ENCODE data around the gene SPI1.

SPI1 gene

DNA sequence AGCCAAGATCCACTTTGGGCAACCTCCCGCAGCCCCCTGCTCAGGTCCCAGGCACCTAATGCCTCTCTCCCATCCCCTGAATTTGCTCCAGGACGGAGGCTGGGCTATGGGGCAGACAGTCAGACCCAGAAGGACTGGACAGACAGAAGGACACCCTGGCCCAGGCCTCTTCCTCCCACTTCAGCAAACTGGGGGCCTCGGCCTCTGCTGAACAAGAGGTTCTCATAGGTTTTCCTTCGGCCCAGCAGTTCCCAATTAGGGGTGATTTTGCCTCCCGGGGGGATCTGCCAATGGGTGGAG lies 3.7 kb downstream of the SPI1 start:
- no peak for DNase-seq
- ChIA-PET POLR2A (interaction anchor here (1.0 to 1.8 kb wide), 2 partner anchors 26 to 37 kb away, joined by 5 to 7 read pairs; no protein-coding TSS in a partner anchor), CTCF (interaction anchor here (0.9 to 9.4 kb wide), 17 partner anchors 9 to 155 kb away, joined by 3 to 217 read pairs (median 5); partner anchors contain the start of genes ACP2 and SLC39A13)
- Histone ChIP-seq H3K4me3 (ENCODE audit: control insufficient read depth in 1 of 7, extremely low read depth in 1 of 7, insufficient read depth in 4 of 7, low read depth in 2 of 7, low read length in 6 of 7) (peak overlapping the region in 4 of 7 experiments; percentile 28 to 78 (median 36)), H3K27me3 (replicated peaks in 2 of 5; ENCODE audit: control insufficient read depth in 4 of 5, insufficient read depth in 5 of 5, low read length in 4 of 5) (no peaks in the 10 kb centered on the region), H3K9me3 (ENCODE audit: control extremely low read depth in 1 of 5, control insufficient read depth in 4 of 5, insufficient read depth in 2 of 5, low read depth in 1 of 5, low read length in 4 of 5) (no peaks in the 10 kb centered on the region), H3K27ac (ENCODE audit: insufficient read depth in 1 of 2, low read depth in 1 of 2, low read length in 2 of 2, poor library complexity in 1 of 2, severe bottlenecking in 2 of 2) (peak overlapping the region in 1 of 2 experiments; percentile 55), H3K4me1 (ENCODE audit: control extremely low read depth in 1 of 4, control insufficient read depth in 4 of 4, insufficient read depth in 4 of 4, low read length in 3 of 4) (peaks cover 3 to 61% (median 56%) of the 10 kb centered on the region in 4 experiments), H3K36me3 (ENCODE audit: control insufficient read depth in 4 of 4, insufficient read depth in 4 of 4, low read length in 3 of 4) (peaks cover 11 to 47% (median 34%) of the 10 kb centered on the region in 4 experiments)
- WGBS (ENCODE audit: insufficient coverage) = 72% methylated on average over 5 of the region's 5 CpGs

DNA sequence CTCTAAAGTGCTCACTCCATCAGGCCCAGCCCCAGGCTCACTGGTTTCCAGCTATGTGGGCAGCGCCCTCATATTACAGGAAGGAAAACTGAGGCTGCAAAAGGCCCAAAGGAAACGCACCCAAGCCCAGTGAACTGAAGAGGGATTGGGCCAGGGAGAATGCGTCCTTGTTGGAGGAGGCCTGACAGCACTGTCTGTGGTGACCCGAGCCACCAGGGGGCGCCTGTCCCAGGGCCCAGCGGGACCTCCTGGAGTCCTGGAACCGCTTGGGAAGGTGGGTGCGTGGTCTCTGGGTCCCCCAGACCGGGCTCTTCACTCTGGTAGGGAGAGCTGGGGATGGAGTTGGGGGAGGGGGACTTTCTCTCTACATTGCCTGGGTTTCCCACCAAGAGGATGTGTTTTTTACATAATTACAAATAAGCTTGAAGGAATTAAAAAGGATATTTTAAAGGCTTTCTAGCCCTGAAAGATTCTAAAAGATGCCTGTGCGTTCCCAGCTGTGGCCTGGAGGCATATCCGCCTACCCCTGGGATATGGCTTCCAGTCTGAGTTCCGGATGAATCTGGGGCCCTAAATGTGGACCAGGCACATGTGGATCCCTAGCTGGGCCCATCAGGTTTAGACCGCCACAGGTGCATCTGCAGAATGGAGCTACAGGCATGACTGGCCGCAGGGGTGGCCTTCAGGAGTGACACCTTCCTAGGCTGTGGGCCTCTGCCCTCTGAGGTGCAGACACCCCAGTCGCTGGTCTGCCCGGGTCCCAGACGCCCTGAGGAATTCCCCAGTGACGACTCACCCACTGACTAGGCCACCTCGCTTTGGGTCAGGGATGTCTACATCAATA lies 4.2 kb downstream of the SPI1 start:
- Histone ChIP-seq H3K27ac (ENCODE audit: insufficient read depth in 1 of 2, low read depth in 1 of 2, low read length in 2 of 2, poor library complexity in 1 of 2, severe bottlenecking in 2 of 2) (peak overlapping the region in 1 of 2 experiments; percentile 46), H3K36me3 (ENCODE audit: control insufficient read depth in 4 of 4, insufficient read depth in 4 of 4, low read length in 3 of 4) (peaks cover 12 to 52% (median 34%) of the 10 kb centered on the region in 4 experiments)
- POLR2A ChIA-PET = interaction anchor here (1.0 to 1.8 kb wide), 4 partner anchors 14 to 38 kb away, joined by 3 to 7 read pairs (median 6); no protein-coding TSS in a partner anchor

GRCh38 chr11:47372422-47372821 lies 5.9 kb downstream of the SPI1 start:
- DNase-seq = no peak
- Histone ChIP-seq H3K4me1 (ENCODE audit: control extremely low read depth in 1 of 4, control insufficient read depth in 4 of 4, insufficient read depth in 4 of 4, low read length in 3 of 4) (peaks cover 3 to 40% (median 40%) of the 10 kb centered on the region in 4 experiments), H3K27ac (ENCODE audit: insufficient read depth in 1 of 2, low read depth in 1 of 2, low read length in 2 of 2, poor library complexity in 1 of 2, severe bottlenecking in 2 of 2) (no peak overlapping the region), H3K36me3 (ENCODE audit: control insufficient read depth in 4 of 4, insufficient read depth in 4 of 4, low read length in 3 of 4) (peaks cover 14 to 65% (median 42%) of the 10 kb centered on the region in 4 experiments), H3K4me3 (ENCODE audit: control insufficient read depth in 1 of 7, extremely low read depth in 1 of 7, insufficient read depth in 4 of 7, low read depth in 2 of 7, low read length in 6 of 7) (no peak overlapping the region), H3K9me3 (ENCODE audit: control extremely low read depth in 1 of 5, control insufficient read depth in 4 of 5, insufficient read depth in 2 of 5, low read depth in 1 of 5, low read length in 4 of 5) (no peaks in the 10 kb centered on the region), H3K27me3 (replicated peaks in 2 of 5; ENCODE audit: control insufficient read depth in 4 of 5, insufficient read depth in 5 of 5, low read length in 4 of 5) (no peaks in the 10 kb centered on the region)
- 83% methylated on average over 3 of the region's 7 CpGs for WGBS (ENCODE audit: insufficient coverage)
- ChIA-PET POLR2A (interaction anchor here (1.6 to 1.7 kb wide), 2 partner anchors 13 to 22 kb away, joined by 3 to 8 read pairs; no protein-coding TSS in a partner anchor), CTCF (interaction anchor here (1.3 to 9.4 kb wide), 4 partner anchors 10 to 51 kb away, joined by 4 to 217 read pairs (median 64); partner anchors contain the start of gene SLC39A13)

More for the DNA sequence above, 4.2 kb downstream of the SPI1 start:
- DNase-seq = peak; percentile 76 to 77 (median 76)
- Histone ChIP-seq H3K4me1 (ENCODE audit: control extremely low read depth in 1 of 4, control insufficient read depth in 4 of 4, insufficient read depth in 4 of 4, low read length in 3 of 4) (peaks cover 3 to 56% (median 51%) of the 10 kb centered on the region in 4 experiments), H3K27me3 (replicated peaks in 2 of 5; ENCODE audit: control insufficient read depth in 4 of 5, insufficient read depth in 5 of 5, low read length in 4 of 5) (no peaks in the 10 kb centered on the region), H3K9me3 (ENCODE audit: control extremely low read depth in 1 of 5, control insufficient read depth in 4 of 5, insufficient read depth in 2 of 5, low read depth in 1 of 5, low read length in 4 of 5) (no peaks in the 10 kb centered on the region), H3K4me3 (ENCODE audit: control insufficient read depth in 1 of 7, extremely low read depth in 1 of 7, insufficient read depth in 4 of 7, low read depth in 2 of 7, low read length in 6 of 7) (peak overlapping the region in 3 of 7 experiments; percentile 11 to 78 (median 38))
- 60% methylated on average over 17 of the region's 19 CpGs for WGBS (ENCODE audit: insufficient coverage)
- CTCF ChIA-PET = interaction anchor here (0.9 to 9.4 kb wide), 17 partner anchors 10 to 154 kb away, joined by 3 to 217 read pairs (median 5); partner anchors contain the start of genes ACP2 and SLC39A13

- Histone ChIP-seq H3K4me1 (ENCODE audit: control extremely low read depth in 1 of 4, control insufficient read depth in 4 of 4, insufficient read depth in 4 of 4, low read length in 3 of 4) (peaks cover 0 to 13% (median 13%) of the 10 kb centered on the region in 4 experiments), H3K36me3 (ENCODE audit: control insufficient read depth in 4 of 4, insufficient read depth in 4 of 4, low read length in 3 of 4) (peaks cover 18 to 74% (median 44%) of the 10 kb centered on the region in 4 experiments), H3K27ac (ENCODE audit: insufficient read depth in 1 of 2, low read depth in 1 of 2, low read length in 2 of 2, poor library complexity in 1 of 2, severe bottlenecking in 2 of 2) (no peak overlapping the region), H3K27me3 (replicated peaks in 2 of 5; ENCODE audit: control insufficient read depth in 4 of 5, insufficient read depth in 5 of 5, low read length in 4 of 5) (no peaks in the 10 kb centered on the region), H3K4me3 (ENCODE audit: control insufficient read depth in 1 of 7, extremely low read depth in 1 of 7, insufficient read depth in 4 of 7, low read depth in 2 of 7, low read length in 6 of 7) (no peak overlapping the region), H3K9me3 (ENCODE audit: control extremely low read depth in 1 of 5, control insufficient read depth in 4 of 5, insufficient read depth in 2 of 5, low read depth in 1 of 5, low read length in 4 of 5) (no peaks in the 10 kb centered on the region)
- 100% methylated on average over 1 of the region's 3 CpGs for WGBS (ENCODE audit: insufficient coverage)
- CTCF ChIA-PET = interaction anchor here (0.6 to 9.4 kb wide), 6 partner anchors 8 to 44 kb away, joined by 3 to 217 read pairs (median 4); partner anchors contain the start of genes SLC39A13 and SPI1
- POLR2A ChIA-PET = interaction anchor here (1.1 kb wide), 1 partner anchor 9 kb away, joined by 3 read pairs; the partner anchor contains the start of gene SPI1
- DNase-seq = no peak
These were observed 8.7 kb downstream of the SPI1 start for GRCh38 chr11:47369676-47370075.

DNA sequence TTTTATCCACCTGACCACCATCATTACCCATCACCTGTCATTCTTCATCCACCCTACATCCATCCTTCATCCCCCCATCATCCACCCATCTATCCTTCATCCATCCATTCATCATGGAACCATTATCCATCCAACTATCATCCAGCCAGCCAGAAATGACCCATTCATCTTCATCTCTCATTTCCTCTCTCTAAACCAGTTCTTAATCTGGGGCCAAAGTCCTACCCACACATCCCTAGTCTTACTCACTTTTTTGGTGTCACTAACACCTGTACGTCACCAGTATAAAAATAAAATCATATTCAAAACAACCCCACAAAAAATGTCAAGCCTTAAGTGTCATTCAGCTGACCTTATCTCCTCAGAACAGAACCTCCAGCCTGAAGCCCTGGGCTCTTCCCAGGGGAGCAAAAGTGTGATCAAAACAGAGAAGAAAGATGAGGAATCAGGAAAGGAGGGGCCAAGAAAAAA lies 12.3 kb downstream of the SPI1 start:
- peaks cover 14 to 58% (median 27%) of the 10 kb centered on the region in 4 experiments for H3K36me3 ChIP-seq (ENCODE audit: control insufficient read depth in 4 of 4, insufficient read depth in 4 of 4, low read length in 3 of 4)
- H3K4me1 ChIP-seq (ENCODE audit: control extremely low read depth in 1 of 4, control insufficient read depth in 4 of 4, insufficient read depth in 4 of 4, low read length in 3 of 4) = peaks cover 4 to 15% (median 13%) of the 10 kb centered on the region in 4 experiments
- DNase-seq = no peak
- H3K9me3 ChIP-seq (ENCODE audit: control extremely low read depth in 1 of 5, control insufficient read depth in 4 of 5, insufficient read depth in 2 of 5, low read depth in 1 of 5, low read length in 4 of 5) = no peaks in the 10 kb centered on the region
- H3K27me3 ChIP-seq (replicated peaks in 2 of 5; ENCODE audit: control insufficient read depth in 4 of 5, insufficient read depth in 5 of 5, low read length in 4 of 5) = no peaks in the 10 kb centered on the region
- POLR2A ChIA-PET = no interaction called here
- CTCF ChIA-PET = interaction anchor here (9.4 kb wide), 1 partner anchor 40 kb away, joined by 217 read pairs; the partner anchor contains the start of gene SLC39A13
- WGBS (ENCODE audit: insufficient coverage) = no CpG with 5 or more reads among the region's 1 CpG
- H3K4me3 ChIP-seq (ENCODE audit: control insufficient read depth in 1 of 7, extremely low read depth in 1 of 7, insufficient read depth in 4 of 7, low read depth in 2 of 7, low read length in 6 of 7) = no peak overlapping the region
- H3K27ac ChIP-seq (ENCODE audit: insufficient read depth in 1 of 2, low read depth in 1 of 2, low read length in 2 of 2, poor library complexity in 1 of 2, severe bottlenecking in 2 of 2) = no peak overlapping the region

- no peaks in the 10 kb centered on the region for H3K9me3 ChIP-seq (ENCODE audit: control extremely low read depth in 1 of 5, control insufficient read depth in 4 of 5, insufficient read depth in 2 of 5, low read depth in 1 of 5, low read length in 4 of 5)
- no peaks in the 10 kb centered on the region for H3K27me3 ChIP-seq (replicated peaks in 2 of 5; ENCODE audit: control insufficient read depth in 4 of 5, insufficient read depth in 5 of 5, low read length in 4 of 5)
- DNase-seq = no peak
- ChIA-PET POLR2A (interaction anchor here (0.6 to 1.1 kb wide), 4 partner anchors 16 to 566 kb away, joined by 3 to 4 read pairs (median 3); partner anchors contain the start of gene SLC39A13), CTCF (interaction anchor here (0.9 to 6.6 kb wide), 5 partner anchors 11 to 42 kb away, joined by 3 to 65 read pairs (median 12); partner anchors contain the start of gene SPI1)
- H3K4me1 ChIP-seq (ENCODE audit: control extremely low read depth in 1 of 4, control insufficient read depth in 4 of 4, insufficient read depth in 4 of 4, low read length in 3 of 4) = peaks cover 6 to 45% (median 36%) of the 10 kb centered on the region in 4 experiments
- WGBS (ENCODE audit: insufficient coverage) = 88% methylated on average over 9 of the region's 13 CpGs
- peaks cover 11 to 65% (median 21%) of the 10 kb centered on the region in 4 experiments for H3K36me3 ChIP-seq (ENCODE audit: control insufficient read depth in 4 of 4, insufficient read depth in 4 of 4, low read length in 3 of 4)
- H3K27ac ChIP-seq (ENCODE audit: insufficient read depth in 1 of 2, low read depth in 1 of 2, low read length in 2 of 2, poor library complexity in 1 of 2, severe bottlenecking in 2 of 2) = peak overlapping the region; percentile 13 to 41
- peak overlapping the region in 1 of 7 experiments; percentile 4 for H3K4me3 ChIP-seq (ENCODE audit: control insufficient read depth in 1 of 7, extremely low read depth in 1 of 7, insufficient read depth in 4 of 7, low read depth in 2 of 7, low read length in 6 of 7)
These were observed 16.9 kb downstream of the SPI1 start for GRCh38 chr11:47361419-47361818.

Measured in common myeloid progenitor, CD34-positive (primary cell).